GM12878 (cell line): ENCODE measurements around the gene PHF23. TPM values are rescaled to one million over a fixed set of nuclear protein-coding genes. Genes with fewer than 3 reads are reported as not detected.
A peak's percentile ranks its signal among the peaks of the same experiment; 100 is the strongest.

Experiments
- BHLHE40 ChIP-seq, 2 experiments: fragments of 450-650 bp in 1 of 2; IDR thresholded peaks; 2 replicates each; pipeline ENCODE4 v1.6.1; 2011 to 2017; ENCODE audit warnings: low read depth in 2 of 2, borderline replicate concordance in 1 of 2, improper control_type of control experiment in 1 of 2, low read length in 1 of 2, mild to moderate bottlenecking in 1 of 2
- EGR1 ChIP-seq, 2 experiments: IDR thresholded peaks; 1 replicate in 1 of 2; 2 replicates in 1 of 2; pipeline ENCODE4 v1.6.1; 2011 to 2012; ENCODE audit warnings: low read depth in 2 of 2, low read length in 2 of 2, borderline replicate concordance in 1 of 2, mild to moderate bottlenecking in 1 of 2, moderate library complexity in 1 of 2
- FOS ChIP-seq: IDR thresholded peaks from 3 replicates; pipeline ENCODE4 v1.6.1; 2011; ENCODE audit warnings: borderline replicate concordance; ENCODE audit not compliant: insufficient read length; ENCODE audit errors: extremely low read depth
- HDAC6 ChIP-seq: fragments of 200-600 bp; sonication (generic); IDR thresholded peaks from one replicate; pipeline ENCODE4 v1.8.0; 2017; ENCODE audit warnings: antibody characterized with exemption; ENCODE audit not compliant: unreplicated experiment
- NBN ChIP-seq: fragments of 450-650 bp; IDR thresholded peaks from 2 replicates; pipeline ENCODE4 v1.6.1; 2016
- TBL1XR1 ChIP-seq: IDR thresholded peaks from 2 replicates; pipeline ENCODE4 v1.6.1; 2012; ENCODE audit warnings: low read depth, low read length, improper control_type of control experiment
- polyA plus RNA-seq, 11 experiments: library from polyadenylated mRNA; depleted of rRNA in 4 of 11; unstranded in 6 of 11; stranded (reverse) in 5 of 11; fragments of >200 nt; fragmentation: Nextera tagmentation in 4 of 11; fragmentation: Illumina TruSeq in 1 of 11; extraction: Ambion mirVana in 4 of 11; extraction: Trizol in 1 of 11; gene quantifications; 1 replicate in 1 of 11; 2 replicates in 10 of 11; pipeline versions ENCODE4 v1.2.1 to v1.2.3, GENCODE V29; 2011 to 2016; ENCODE audit warnings: inconsistent platforms in 2 of 11, missing spikeins in 2 of 11, low read depth in 1 of 11
- total RNA-seq, 4 experiments: library from RNA; depleted of rRNA in 3 of 4; stranded (reverse); fragments of >200 nt in 3 of 4; fragmentation: Illumina TruSeq in 1 of 4; extraction: Trizol in 1 of 4; gene quantifications; 2 replicates each; pipeline versions ENCODE4 v1.2.1 to v1.2.3, GENCODE V29; 2013 to 2021
- TF ChIP-seq, protein P1 (sequence below): fragments of 450-650 bp; IDR thresholded peaks from 2 replicates; pipeline ENCODE4 v1.6.1; 2018; ENCODE audit warnings: mild to moderate bottlenecking, low read depth, moderate library complexity; ENCODE audit not compliant: partially characterized antibody

Gene PHF23
- total and polyA plus RNA-seq, 10 of the 15 experiments (the other 5 are each of a cell fraction or from before 2014, with no cell fraction given): 8.2 to 84.8 (median 32.6) TPM

DNA sequence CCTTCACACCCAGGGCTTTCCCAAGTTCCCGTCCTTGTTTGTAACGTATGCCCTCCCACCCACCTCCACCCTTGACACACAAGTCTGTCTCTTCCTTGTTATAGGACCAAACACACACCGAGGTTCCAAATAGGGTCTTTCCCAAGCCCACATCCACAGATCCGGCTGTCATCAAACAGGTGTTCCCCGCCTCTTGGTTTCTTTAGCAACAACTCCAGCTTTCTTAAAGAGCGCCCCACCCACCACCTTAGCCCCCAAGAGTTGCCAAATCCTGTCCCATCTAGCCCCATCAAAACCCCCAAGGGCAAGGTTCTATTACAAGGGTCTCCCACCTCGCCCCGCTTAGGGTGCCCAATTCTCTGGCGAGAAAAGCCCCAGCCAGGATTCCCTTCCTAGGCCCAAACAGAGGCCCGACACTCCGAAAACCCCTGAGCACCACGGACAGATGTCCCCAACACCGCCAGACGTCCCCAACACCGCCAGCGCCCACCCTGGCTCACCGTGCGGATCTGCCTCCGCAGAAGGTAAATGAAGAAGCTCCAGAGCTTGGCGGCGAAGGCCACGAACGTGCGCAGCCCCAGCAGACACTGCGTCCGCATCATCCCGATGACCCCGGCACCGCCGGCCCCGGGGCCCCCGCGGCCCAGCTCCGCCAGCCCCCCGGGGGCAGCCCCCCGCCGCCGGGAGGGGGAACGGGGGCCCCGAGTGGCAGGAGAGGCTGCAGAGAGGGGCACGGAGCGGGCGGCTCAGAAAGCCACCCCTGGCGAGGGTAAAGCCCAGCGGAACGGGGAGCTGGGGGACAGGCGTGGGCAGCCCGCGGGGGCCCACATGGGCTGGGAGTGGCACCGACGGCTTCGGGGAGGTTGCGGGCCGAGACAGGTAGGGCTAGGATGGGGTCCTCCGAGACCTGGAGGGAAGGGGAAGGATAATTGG lies 11.7 kb upstream of the PHF23 start (continued):
- TF ChIP-seq, protein P1, sequence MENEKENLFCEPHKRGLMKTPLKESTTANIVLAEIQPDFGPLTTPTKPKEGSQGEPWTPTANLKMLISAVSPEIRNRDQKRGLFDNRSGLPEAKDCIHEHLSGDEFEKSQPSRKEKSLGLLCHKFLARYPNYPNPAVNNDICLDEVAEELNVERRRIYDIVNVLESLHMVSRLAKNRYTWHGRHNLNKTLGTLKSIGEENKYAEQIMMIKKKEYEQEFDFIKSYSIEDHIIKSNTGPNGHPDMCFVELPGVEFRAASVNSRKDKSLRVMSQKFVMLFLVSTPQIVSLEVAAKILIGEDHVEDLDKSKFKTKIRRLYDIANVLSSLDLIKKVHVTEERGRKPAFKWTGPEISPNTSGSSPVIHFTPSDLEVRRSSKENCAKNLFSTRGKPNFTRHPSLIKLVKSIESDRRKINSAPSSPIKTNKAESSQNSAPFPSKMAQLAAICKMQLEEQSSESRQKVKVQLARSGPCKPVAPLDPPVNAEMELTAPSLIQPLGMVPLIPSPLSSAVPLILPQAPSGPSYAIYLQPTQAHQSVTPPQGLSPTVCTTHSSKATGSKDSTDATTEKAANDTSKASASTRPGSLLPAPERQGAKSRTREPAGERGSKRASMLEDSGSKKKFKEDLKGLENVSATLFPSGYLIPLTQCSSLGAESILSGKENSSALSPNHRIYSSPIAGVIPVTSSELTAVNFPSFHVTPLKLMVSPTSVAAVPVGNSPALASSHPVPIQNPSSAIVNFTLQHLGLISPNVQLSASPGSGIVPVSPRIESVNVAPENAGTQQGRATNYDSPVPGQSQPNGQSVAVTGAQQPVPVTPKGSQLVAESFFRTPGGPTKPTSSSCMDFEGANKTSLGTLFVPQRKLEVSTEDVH: no peak
- TF ChIP-seq HDAC6: no peak
- TF ChIP-seq TBL1XR1: no peak
- TF ChIP-seq NBN: 0 out of 2 replicates have a peak, but pooled peaks have one; percentile 30
- TF ChIP-seq FOS: no peak
- peak in 1 of 2 experiments; percentile 21; a peak in 1 of 4 replicates for TF ChIP-seq BHLHE40 (IDR thresholded peaks at IDR 0.05; ENCODE audit: borderline replicate concordance in 1 of 2, low read depth in 2 of 2, low read length in 1 of 2)
- TF ChIP-seq EGR1 (IDR thresholded peaks at IDR 0.05; ENCODE audit: borderline replicate concordance in 1 of 2, low read depth in 2 of 2, low read length in 2 of 2): 0 out of 3 replicates have a peak, but pooled peaks of 1 of the 2 experiments have one; percentile 3
